Neutrophil (primary cell): ENCODE data around the gene SESN3.

Source experiments
- H3K27ac ChIP-seq: fragments of 200-600 bp; sonication (generic); 2 replicates; pipeline ENCODE4 v1.5.1; 2016; ENCODE audit warnings: mild to moderate bottlenecking, moderate library complexity
- H3K27me3 ChIP-seq: fragments of 200-600 bp; sonication (generic); 2 replicates; pipeline ENCODE4 v1.6.0; 2016; ENCODE audit warnings: mild to moderate bottlenecking
- H3K36me3 ChIP-seq: fragments of 200-600 bp; sonication (generic); 2 replicates; pipeline ENCODE4 v1.5.1; 2017
- H3K4me1 ChIP-seq, 2 experiments: fragments of 200-600 bp in 1 of 2; sonication (generic) in 1 of 2; 1 replicate in 1 of 2; 2 replicates in 1 of 2; pipeline versions ENCODE4 v1.5.1 to v1.6.1; 2013 to 2016; ENCODE audit warnings: low read depth in 1 of 2, low read length in 1 of 2, mild to moderate bottlenecking in 1 of 2, moderate library complexity in 1 of 2; ENCODE audit not compliant: control insufficient read depth in 1 of 2, insufficient read depth in 1 of 2
- H3K4me3 ChIP-seq, 2 experiments: fragments of 200-600 bp in 1 of 2; sonication (generic) in 1 of 2; 1 replicate in 1 of 2; 2 replicates in 1 of 2; pipeline ENCODE4 v1.5.1; 2013 to 2016; ENCODE audit warnings: low read depth in 1 of 2, low read length in 1 of 2, mild to moderate bottlenecking in 1 of 2, moderate library complexity in 1 of 2
- H3K9me3 ChIP-seq: fragments of 200-600 bp; sonication (generic); 2 replicates; pipeline ENCODE4 v1.5.1; 2016
- TF ChIP-seq, protein P1 (sequence below): fragments of 200-600 bp; sonication (generic); IDR thresholded peaks from 2 replicates; pipeline ENCODE4 v1.5.1; 2016; ENCODE audit warnings: antibody characterized with exemption

The SESN3 gene

DNA sequence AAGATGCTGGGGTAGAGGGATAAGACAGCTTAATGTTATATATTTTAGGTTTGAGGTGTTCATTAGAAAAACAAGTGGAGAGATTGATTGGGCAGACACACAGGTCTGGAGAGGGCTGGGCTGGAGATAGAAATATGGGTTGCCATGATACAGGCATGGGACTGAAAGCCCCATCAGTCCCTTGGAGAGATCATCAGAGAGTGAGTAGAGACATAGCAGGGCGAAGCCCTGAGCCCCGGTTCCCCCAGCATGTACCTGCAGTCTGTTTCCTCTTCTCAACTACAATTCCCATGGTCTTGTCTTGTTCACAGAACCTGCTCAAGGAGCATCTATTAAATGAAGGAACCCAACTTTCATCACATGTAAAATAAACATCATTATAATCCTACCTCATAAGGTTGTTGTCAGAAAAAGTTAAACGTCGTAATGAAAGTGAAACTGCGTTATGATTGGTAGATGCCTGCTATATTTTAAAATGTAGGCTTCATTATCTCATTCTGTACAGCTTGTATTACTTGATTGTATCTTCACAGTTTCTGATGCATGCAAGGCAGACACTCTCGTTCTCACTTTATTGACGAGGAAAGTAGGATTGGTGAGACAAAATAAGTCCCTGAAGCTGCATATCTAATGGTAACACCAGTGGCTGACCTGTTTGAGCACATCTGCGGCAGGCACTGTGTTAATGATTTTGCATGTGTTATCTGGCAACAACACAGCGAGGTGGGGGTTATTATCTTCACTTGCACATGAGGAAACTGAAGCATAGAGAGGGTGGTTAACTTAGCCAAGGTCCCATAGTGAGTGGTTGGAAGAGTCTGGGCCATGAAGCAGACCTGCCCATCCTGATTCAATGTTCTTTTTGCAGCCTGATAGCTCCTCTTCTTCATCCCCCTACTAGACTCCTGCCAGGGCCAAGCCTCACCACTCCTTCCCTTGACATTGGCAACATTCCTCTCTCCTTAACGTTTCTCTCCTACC, 77.8 kb downstream of the SESN3 start:
- H3K4me1 ChIP-seq = peaks cover 28 to 29% of the 10 kb centered on the region in 2 experiments
- TF ChIP-seq, protein P1, sequence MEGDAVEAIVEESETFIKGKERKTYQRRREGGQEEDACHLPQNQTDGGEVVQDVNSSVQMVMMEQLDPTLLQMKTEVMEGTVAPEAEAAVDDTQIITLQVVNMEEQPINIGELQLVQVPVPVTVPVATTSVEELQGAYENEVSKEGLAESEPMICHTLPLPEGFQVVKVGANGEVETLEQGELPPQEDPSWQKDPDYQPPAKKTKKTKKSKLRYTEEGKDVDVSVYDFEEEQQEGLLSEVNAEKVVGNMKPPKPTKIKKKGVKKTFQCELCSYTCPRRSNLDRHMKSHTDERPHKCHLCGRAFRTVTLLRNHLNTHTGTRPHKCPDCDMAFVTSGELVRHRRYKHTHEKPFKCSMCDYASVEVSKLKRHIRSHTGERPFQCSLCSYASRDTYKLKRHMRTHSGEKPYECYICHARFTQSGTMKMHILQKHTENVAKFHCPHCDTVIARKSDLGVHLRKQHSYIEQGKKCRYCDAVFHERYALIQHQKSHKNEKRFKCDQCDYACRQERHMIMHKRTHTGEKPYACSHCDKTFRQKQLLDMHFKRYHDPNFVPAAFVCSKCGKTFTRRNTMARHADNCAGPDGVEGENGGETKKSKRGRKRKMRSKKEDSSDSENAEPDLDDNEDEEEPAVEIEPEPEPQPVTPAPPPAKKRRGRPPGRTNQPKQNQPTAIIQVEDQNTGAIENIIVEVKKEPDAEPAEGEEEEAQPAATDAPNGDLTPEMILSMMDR = no peak
- H3K27ac ChIP-seq = no peak overlapping the region
- peaks cover 26% of the 10 kb centered on the region for H3K27me3 ChIP-seq
- no peaks in the 10 kb centered on the region for H3K36me3 ChIP-seq
- H3K9me3 ChIP-seq = no peaks in the 10 kb centered on the region
- peak overlapping the region; percentile 21 to 25 for H3K4me3 ChIP-seq

- Histone ChIP-seq H3K9me3 (no peaks in the 10 kb centered on the region), H3K36me3 (no peaks in the 10 kb centered on the region), H3K27ac (peak overlapping the region; percentile 50), H3K4me1 (peaks cover 28 to 29% of the 10 kb centered on the region in 2 experiments), H3K4me3 (peak overlapping the region; percentile 73 to 78), H3K27me3 (peaks cover 35% of the 10 kb centered on the region)
- TF ChIP-seq, protein P1 = peak; percentile 79
These were observed 79.9 kb downstream of the SESN3 start for GRCh38 chr11:95150956-95151684.

- H3K36me3 ChIP-seq = no peaks in the 10 kb centered on the region
- H3K27ac ChIP-seq = no peak overlapping the region
- H3K27me3 ChIP-seq = peaks cover 44% of the 10 kb centered on the region
- TF ChIP-seq, protein P1 = no peak
- H3K4me1 ChIP-seq = peaks cover 28 to 29% of the 10 kb centered on the region in 2 experiments
- no peaks in the 10 kb centered on the region for H3K9me3 ChIP-seq
- peak overlapping the region; percentile 73 to 78 for H3K4me3 ChIP-seq
These were observed 81.2 kb downstream of the SESN3 start for GRCh38 chr11:95149651-95150364.

DNA sequence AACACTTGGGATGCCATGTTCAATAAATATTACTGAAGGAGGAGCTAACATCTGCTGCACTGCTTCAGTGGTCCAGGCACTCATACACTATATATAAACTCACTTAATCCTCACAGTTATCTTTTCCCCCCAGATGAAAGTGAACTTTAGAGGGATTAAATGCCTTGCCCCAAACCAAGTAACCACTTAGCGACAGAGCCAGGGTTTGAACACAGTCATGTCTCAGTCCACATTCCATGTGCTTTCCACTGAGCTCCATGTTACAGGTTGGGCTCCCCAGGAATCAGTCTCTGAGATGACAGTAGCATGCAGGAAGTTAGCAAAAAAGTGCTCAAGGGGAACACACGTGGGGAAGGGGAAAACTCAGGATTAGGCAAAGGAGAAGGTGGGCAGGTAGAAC, 82.1 kb downstream of the SESN3 start:
- no peaks in the 10 kb centered on the region for H3K36me3 ChIP-seq
- peaks cover 52% of the 10 kb centered on the region for H3K27me3 ChIP-seq
- H3K27ac ChIP-seq = no peak overlapping the region
- TF ChIP-seq, protein P1 = no peak
- H3K4me3 ChIP-seq = no peak overlapping the region
- H3K4me1 ChIP-seq = peaks cover 28 to 29% of the 10 kb centered on the region in 2 experiments
- no peaks in the 10 kb centered on the region for H3K9me3 ChIP-seq

GRCh38 chr11:95148406-95148805, 82.6 kb downstream of the SESN3 start:
- H3K27ac ChIP-seq = no peak overlapping the region
- no peaks in the 10 kb centered on the region for H3K36me3 ChIP-seq
- TF ChIP-seq, protein P1 = no peak
- H3K27me3 ChIP-seq = peaks cover 52% of the 10 kb centered on the region
- H3K4me1 ChIP-seq = peaks cover 24 to 25% of the 10 kb centered on the region in 2 experiments
- no peaks in the 10 kb centered on the region for H3K9me3 ChIP-seq
- no peak overlapping the region for H3K4me3 ChIP-seq
